CD14-positive monocyte (primary cell): Measurements from ENCODE around the gene XNDC1N. TPM values are rescaled to one million over a fixed set of nuclear protein-coding genes. Genes with fewer than 3 reads are reported as not detected.
"Not testable (repeated sequence)": the region's sequence is repeated elsewhere in the genome, so short reads cannot be mapped to it uniquely, and the experiment has no call there.

Experiments
- DNase-seq, 3 donors: peaks; one replicate each; pipeline ENCODE4 v3.0.0-alpha.2; 2011 to 2022
- H2AFZ ChIP-seq: 2 replicates; pipeline ENCODE4 v1.6.0; 2012; ENCODE audit warnings: mild to moderate bottlenecking, low read depth, low read length, inconsistent platforms; ENCODE audit not compliant: insufficient read depth, poor library complexity, severe bottlenecking
- H3K27ac ChIP-seq, 2 donors: 1 replicate in 1 of 2; 2 replicates in 1 of 2; pipeline ENCODE4 v1.5.1; 2012 to 2013; ENCODE audit warnings: low read length in 2 of 2, control low read depth in 1 of 2, inconsistent platforms in 1 of 2, low read depth in 1 of 2, mild to moderate bottlenecking in 1 of 2
- H3K27me3 ChIP-seq, 2 donors: one replicate each; pipeline versions ENCODE4 v1.6.0 to v1.6.1; 2011 to 2013; ENCODE audit warnings: low read length in 2 of 2; ENCODE audit not compliant: control insufficient read depth in 2 of 2, insufficient read depth in 2 of 2
- H3K36me3 ChIP-seq, 2 donors: replicated peaks in 1 of 2; 1 replicate in 1 of 2; 2 replicates in 1 of 2; pipeline versions ENCODE4 v1.5.1 to v1.6.1; 2012 to 2013; ENCODE audit warnings: low read length in 2 of 2, control low read depth in 1 of 2, inconsistent platforms in 1 of 2, mild to moderate bottlenecking in 1 of 2; ENCODE audit not compliant: insufficient read depth in 2 of 2, control insufficient read depth in 1 of 2
- H3K4me1 ChIP-seq, 2 donors: 1 replicate in 1 of 2; 2 replicates in 1 of 2; pipeline versions ENCODE4 v1.5.1 to v1.6.1; 2012 to 2013; ENCODE audit warnings: low read length in 2 of 2, control low read depth in 1 of 2, inconsistent platforms in 1 of 2, mild to moderate bottlenecking in 1 of 2, moderate library complexity in 1 of 2; ENCODE audit not compliant: insufficient read depth in 2 of 2, control insufficient read depth in 1 of 2
- H3K4me2 ChIP-seq: replicated peaks from 2 replicates; pipeline ENCODE3; 2012; ENCODE audit warnings: low read length, moderate library complexity, mild to moderate bottlenecking; ENCODE audit not compliant: poor library complexity, severe bottlenecking; ENCODE audit errors: extremely low read depth
- H3K4me3 ChIP-seq, 3 experiments: fragments of 200-600 bp in 1 of 3; sonication (generic) in 1 of 3; replicated peaks in 1 of 3; 1 replicate in 2 of 3; 2 replicates in 1 of 3; pipeline ENCODE4 v1.5.1; 2011 to 2013; ENCODE audit warnings: low read length in 3 of 3, mild to moderate bottlenecking in 3 of 3, control low read depth in 2 of 3, low read depth in 2 of 3, inconsistent platforms in 1 of 3, moderate library complexity in 1 of 3
- H3K79me2 ChIP-seq: 2 replicates; pipeline ENCODE4 v1.6.0; 2012; ENCODE audit warnings: mild to moderate bottlenecking, control low read depth, inconsistent platforms, low read length, moderate library complexity; ENCODE audit not compliant: insufficient read depth
- H3K9ac ChIP-seq: 2 replicates; pipeline ENCODE4 v1.6.0; 2017; ENCODE audit warnings: low read length, mild to moderate bottlenecking; ENCODE audit not compliant: insufficient read depth, poor library complexity, severe bottlenecking
- H3K9me3 ChIP-seq, 2 donors: replicated peaks in 1 of 2; 1 replicate in 1 of 2; 2 replicates in 1 of 2; pipeline versions ENCODE4 v1.5.1 to v1.6.1; 2012 to 2013; ENCODE audit warnings: low read length in 2 of 2, control low read depth in 1 of 2; ENCODE audit not compliant: control insufficient read depth in 1 of 2, insufficient read depth in 1 of 2
- H4K20me1 ChIP-seq: 2 replicates; pipeline ENCODE4 v1.6.0; 2012; ENCODE audit warnings: mild to moderate bottlenecking, low read length, control low read depth, moderate library complexity; ENCODE audit not compliant: insufficient read depth
- H3K27ac Mint-ChIP-seq, 7 donors: one replicate each; pipeline ENCODE4 v1.8.0; 2020; ENCODE audit warnings: mild to moderate bottlenecking in 7 of 7, mixed read lengths in 7 of 7, moderate library complexity in 6 of 7, inconsistent platforms in 2 of 7
- H3K27me3 Mint-ChIP-seq, 3 donors: one replicate each; pipeline ENCODE4 v1.8.0; 2021 to 2022; ENCODE audit warnings: low read depth in 3 of 3, mild to moderate bottlenecking in 3 of 3, mixed read lengths in 3 of 3, moderate library complexity in 3 of 3, inconsistent platforms in 1 of 3
- H3K36me3 Mint-ChIP-seq, 2 donors: one replicate each; pipeline ENCODE4 v1.8.0; 2020; ENCODE audit warnings: mixed read lengths in 2 of 2, inconsistent platforms in 1 of 2, mild to moderate bottlenecking in 1 of 2
- H3K4me1 Mint-ChIP-seq: one replicate; pipeline ENCODE4 v1.8.0; 2020; ENCODE audit warnings: mild to moderate bottlenecking, mixed read lengths
- H3K4me3 Mint-ChIP-seq, 2 donors: one replicate each; pipeline ENCODE4 v1.8.0; 2020; ENCODE audit warnings: mild to moderate bottlenecking in 2 of 2, mixed read lengths in 2 of 2, moderate library complexity in 1 of 2
- H3K9me3 Mint-ChIP-seq, 7 donors: one replicate each; pipeline ENCODE4 v1.8.0; 2020 to 2022; ENCODE audit warnings: mixed read lengths in 7 of 7, mild to moderate bottlenecking in 6 of 7, moderate library complexity in 6 of 7, inconsistent platforms in 2 of 7
- WGBS: methylation state at CpG from one replicate; pipeline ENCODE4 v1.1.5; 2013; ENCODE audit warnings: missing lambda C conversion rate; ENCODE audit not compliant: insufficient coverage; 5-methylcytosine and 5-hydroxymethylcytosine counted together
- intact Hi-C, 2 donors: fragments of 100-400 bp; cut with micrococcal nuclease; formaldehyde crosslinking; loops; one replicate each; pipeline versions ENCODE4 v1.15.0 to v1.15.1; 2023
- polyA plus RNA-seq, 3 donors: library from polyadenylated mRNA; depleted of rRNA in 1 of 3; unstranded in 2 of 3; stranded (reverse) in 1 of 3; fragments of 300-500 nt in 2 of 3; fragments of >200 nt in 1 of 3; fragmentation: Illumina TruSeq in 2 of 3; gene quantifications; 1 replicate in 2 of 3; 2 replicates in 1 of 3; pipeline ENCODE4 v1.2.3, GENCODE V29; 2012 to 2021
- TF ChIP-seq, protein P1 (sequence below): fragments of 200-600 bp; IDR thresholded peaks from one replicate; pipeline ENCODE4 v1.8.0; 2022; ENCODE audit warnings: antibody characterized with exemption, mild to moderate bottlenecking

XNDC1N gene
- polyA plus RNA-seq, 3 donors: 0.80 to 2.1 (median 0.99) TPM

DNA sequence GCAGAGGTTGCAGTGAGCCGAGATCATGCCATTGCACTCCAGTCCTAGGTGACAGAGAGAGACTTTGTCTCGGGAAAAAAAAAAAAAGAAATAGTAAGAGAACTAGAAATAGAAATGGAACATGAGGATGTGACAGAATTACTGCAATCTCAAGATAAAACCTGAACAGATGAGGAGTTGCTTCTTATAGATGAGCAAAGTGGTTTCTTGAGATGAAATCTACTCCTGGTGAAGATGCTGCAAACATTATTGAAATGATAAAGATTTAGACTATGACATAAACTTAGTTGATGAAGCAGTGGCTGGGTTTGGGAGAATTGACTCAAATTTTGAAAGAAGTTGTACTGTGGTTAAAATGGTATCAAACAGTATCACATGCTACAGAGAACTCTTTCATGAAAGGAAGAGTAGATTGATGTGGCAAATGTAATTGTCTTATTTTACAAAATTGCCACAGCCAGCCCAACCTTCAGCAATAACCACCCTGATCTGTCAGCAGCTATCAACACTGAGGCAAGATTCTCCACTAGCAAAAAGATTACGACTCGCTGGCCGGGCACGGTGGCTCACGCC is 13.7 kb downstream of the XNDC1N start:
- H3K27me3 Mint-ChIP-seq: no peaks in the 10 kb centered on the region

DNA sequence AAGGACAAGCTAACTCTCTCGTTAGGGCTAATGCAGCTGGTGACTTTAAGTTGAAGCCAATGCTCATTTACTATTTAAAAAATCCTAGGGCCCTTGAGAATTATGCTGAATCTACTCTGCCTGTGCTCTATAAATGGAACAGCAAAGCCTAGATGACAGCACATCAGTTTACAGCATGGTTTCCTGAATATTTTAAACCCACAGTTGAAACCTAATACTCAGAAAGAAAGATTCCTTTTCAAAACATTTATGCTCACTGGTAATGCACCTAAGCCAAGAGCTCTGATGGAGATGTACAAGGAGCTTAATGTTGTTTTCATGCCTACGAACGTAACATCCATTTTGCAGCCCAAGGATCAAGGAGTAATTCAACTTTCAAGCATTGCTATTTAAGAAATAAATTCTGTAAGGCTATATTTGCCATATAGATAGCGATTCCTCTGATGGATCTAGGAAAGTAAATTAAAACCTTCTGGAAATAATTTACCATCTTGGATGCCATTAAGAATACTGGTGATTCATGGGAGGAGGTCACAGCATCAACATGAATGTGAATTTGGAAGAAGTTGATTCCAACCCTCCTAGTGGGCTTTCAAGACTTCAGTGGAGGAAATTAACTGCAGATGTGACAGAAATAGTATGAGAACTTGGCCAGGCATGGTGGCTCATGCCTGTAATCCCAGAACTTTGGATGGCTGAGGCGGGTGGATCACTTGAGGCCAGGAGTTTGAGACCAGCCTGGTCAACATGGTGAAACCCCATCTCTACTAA is 14.5 kb downstream of the XNDC1N start:
- Histone ChIP-seq H3K79me2 (no peaks in the 10 kb centered on the region), H3K9me3 (no peaks in the 10 kb centered on the region), H3K4me3 (no peak overlapping the region), H3K4me2 (no peak overlapping the region), H4K20me1 (no peaks in the 10 kb centered on the region), H3K4me1 (no peaks in the 10 kb centered on the region), H3K36me3 (peaks cover 33 to 53% of the 10 kb centered on the region in 2 donors), H3K27ac (no peak overlapping the region), H3K27me3 (no peaks in the 10 kb centered on the region), H3K9ac (no peak overlapping the region), H2AFZ (no peak overlapping the region)
- no peak for DNase-seq
- intact Hi-C loops: no loop called here
- H3K36me3 Mint-ChIP-seq: peaks cover 64 to 71% of the 10 kb centered on the region in 2 donors
- no peaks in the 10 kb centered on the region for H3K4me1 Mint-ChIP-seq
- TF ChIP-seq, protein P1, sequence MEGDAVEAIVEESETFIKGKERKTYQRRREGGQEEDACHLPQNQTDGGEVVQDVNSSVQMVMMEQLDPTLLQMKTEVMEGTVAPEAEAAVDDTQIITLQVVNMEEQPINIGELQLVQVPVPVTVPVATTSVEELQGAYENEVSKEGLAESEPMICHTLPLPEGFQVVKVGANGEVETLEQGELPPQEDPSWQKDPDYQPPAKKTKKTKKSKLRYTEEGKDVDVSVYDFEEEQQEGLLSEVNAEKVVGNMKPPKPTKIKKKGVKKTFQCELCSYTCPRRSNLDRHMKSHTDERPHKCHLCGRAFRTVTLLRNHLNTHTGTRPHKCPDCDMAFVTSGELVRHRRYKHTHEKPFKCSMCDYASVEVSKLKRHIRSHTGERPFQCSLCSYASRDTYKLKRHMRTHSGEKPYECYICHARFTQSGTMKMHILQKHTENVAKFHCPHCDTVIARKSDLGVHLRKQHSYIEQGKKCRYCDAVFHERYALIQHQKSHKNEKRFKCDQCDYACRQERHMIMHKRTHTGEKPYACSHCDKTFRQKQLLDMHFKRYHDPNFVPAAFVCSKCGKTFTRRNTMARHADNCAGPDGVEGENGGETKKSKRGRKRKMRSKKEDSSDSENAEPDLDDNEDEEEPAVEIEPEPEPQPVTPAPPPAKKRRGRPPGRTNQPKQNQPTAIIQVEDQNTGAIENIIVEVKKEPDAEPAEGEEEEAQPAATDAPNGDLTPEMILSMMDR: no peak
- 100% methylated on average over 1 of the region's 5 CpGs for WGBS
- H3K27ac Mint-ChIP-seq: peak overlapping the region in 3 of 7 donors; percentile 10 to 42 (median 16)
- H3K9me3 Mint-ChIP-seq: no peaks in the 10 kb centered on the region
- H3K27me3 Mint-ChIP-seq: no peaks in the 10 kb centered on the region
- H3K4me3 Mint-ChIP-seq: no peak overlapping the region

More for the DNA sequence above, 13.7 kb downstream of the XNDC1N start:
- Histone ChIP-seq H3K4me3 (no peak overlapping the region), H3K9me3 (no peaks in the 10 kb centered on the region), H3K27ac (no peak overlapping the region), H3K4me2 (no peak overlapping the region), H3K36me3 (peaks cover 33 to 53% of the 10 kb centered on the region in 2 donors), H2AFZ (no peak overlapping the region), H4K20me1 (no peaks in the 10 kb centered on the region), H3K9ac (no peak overlapping the region), H3K4me1 (no peaks in the 10 kb centered on the region), H3K79me2 (no peaks in the 10 kb centered on the region), H3K27me3 (no peaks in the 10 kb centered on the region)
- no peak for DNase-seq
- WGBS: 96% methylated on average over 7 of the region's 7 CpGs
- TF ChIP-seq, protein P1: no peak
- Mint-ChIP-seq H3K9me3 (no peaks in the 10 kb centered on the region), H3K27ac (no peak overlapping the region), H3K36me3 (peaks cover 64 to 71% of the 10 kb centered on the region in 2 donors), H3K4me3 (no peak overlapping the region), H3K4me1 (no peaks in the 10 kb centered on the region)
- intact Hi-C loops: no loop called here

DNA sequence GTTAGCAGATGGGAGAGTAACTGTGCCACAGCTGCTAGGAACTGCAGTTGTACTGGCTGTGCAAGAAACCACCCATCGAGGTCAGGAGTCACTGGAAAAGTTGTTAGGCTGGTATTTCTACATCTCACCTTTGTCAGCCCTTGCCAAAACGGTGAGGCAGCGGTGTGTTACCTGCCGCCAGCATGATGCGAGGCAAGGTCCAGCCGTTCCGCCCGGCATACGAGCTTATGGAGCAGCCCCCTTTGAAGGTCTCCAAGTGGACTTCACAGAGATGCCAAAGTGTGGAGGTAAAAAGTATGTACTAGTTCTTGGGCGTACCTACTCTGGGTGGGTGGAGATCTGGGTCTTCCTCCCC is 16.4 kb downstream of the XNDC1N start:
- WGBS: 100% methylated on average over 7 of the region's 10 CpGs
- H3K4me3 Mint-ChIP-seq, H3K4me1 ChIP-seq, H3K4me3 ChIP-seq, H3K9ac ChIP-seq, H3K27me3 Mint-ChIP-seq, H3K79me2 ChIP-seq, H3K27ac ChIP-seq, H2AFZ ChIP-seq, DNase-seq, H3K27me3 ChIP-seq, intact Hi-C loops, H3K27ac Mint-ChIP-seq, H3K9me3 Mint-ChIP-seq, H3K4me1 Mint-ChIP-seq, H3K9me3 ChIP-seq, H4K20me1 ChIP-seq, H3K4me2 ChIP-seq: not testable (repeated sequence)
- H3K36me3 Mint-ChIP-seq: peaks cover 59 to 65% of the 10 kb centered on the region in 2 donors
- peaks cover 33 to 45% of the 10 kb centered on the region in 2 donors for H3K36me3 ChIP-seq
